ENCODE measurements around the gene FKBP2. TPM values are rescaled to one million over a fixed set of nuclear protein-coding genes. Genes with fewer than 3 reads are reported as not detected.
"Not testable (repeated sequence)": the region's sequence is repeated elsewhere in the genome, so short reads cannot be mapped to it uniquely, and the experiment has no call there.

The FKBP2 gene
- polyA plus RNA-seq, 10 donors, result 35.2 to 56.4 (median 43.5) TPM

- DNase-seq, result no peak
Observed at GRCh38 chr11:64231546-64231945, 9.3 kb upstream of the FKBP2 start.

GRCh38 chr11:64232182-64232966 lies 8.5 kb upstream of the FKBP2 start:
- no peak for DNase-seq

GRCh38 chr11:64232967-64233315 lies 8.0 kb upstream of the FKBP2 start:
- DNase-seq, result no peak

GRCh38 chr11:64233913-64234586 lies 6.8 kb upstream of the FKBP2 start, which contains the start of gene VEGFB:
TSS of gene VEGFB (plus strand) at chr11:64234584. CDS start at chr11:64234834, 250 bp downstream.
- DNase-seq, result peak in 1 of 3 donors; percentile 78

GRCh38 chr11:64234647-64235379 lies 6.1 kb upstream of the FKBP2 start:
- peak in 1 of 3 donors; percentile 64 for DNase-seq

- DNase-seq, result no peak
Observed at GRCh38 chr11:64235437-64236161, 5.3 kb upstream of the FKBP2 start.

- DNase-seq, result no peak
Observed at GRCh38 chr11:64237484-64237951, 3.4 kb upstream of the FKBP2 start.

- DNase-seq, result no peak
Observed at GRCh38 chr11:64238076-64238475, 2.8 kb upstream of the FKBP2 start.

GRCh38 chr11:64238999-64239398 lies 1.9 kb upstream of the FKBP2 start:
- no peak for DNase-seq

GRCh38 chr11:64239662-64240434 lies 1.0 kb upstream of the FKBP2 start:
- no peak for DNase-seq

- peak; percentile 99 to 100 (median 100) for DNase-seq
Observed at GRCh38 chr11:64241241-64241490, 271 bp downstream of the FKBP2 start.

GRCh38 chr11:64241491-64242374 lies 838 bp downstream of the FKBP2 start:
- DNase-seq, result no peak

GRCh38 chr11:64243236-64243854 lies 2.5 kb downstream of the FKBP2 start:
- DNase-seq, result no peak

- no peak for DNase-seq
Observed at GRCh38 chr11:64244107-64244506, 3.2 kb downstream of the FKBP2 start.

GRCh38 chr11:64244966-64245365 lies 4.1 kb downstream of the FKBP2 start:
- no peak for DNase-seq

GRCh38 chr11:64245401-64245796 lies 4.5 kb downstream of the FKBP2 start:
- peak in 1 of 3 donors; percentile 84 for DNase-seq

GRCh38 chr11:64245797-64246620 lies 5.1 kb downstream of the FKBP2 start:
- DNase-seq, result peak in 1 of 3 donors; percentile 88

GRCh38 chr11:64246621-64246870 lies 5.7 kb downstream of the FKBP2 start:
- DNase-seq, result not testable (repeated sequence)
